ENCODE measurements around the gene MEG3. TPM values are rescaled to one million over a fixed set of nuclear protein-coding genes. Genes with fewer than 3 reads are reported as not detected.

MEG3 gene
- total and polyA plus RNA-seq, 9 of the 15 experiments (the other 6 are each of a cell fraction or from before 2014, with no cell fraction given): 0.10 to 5.3 (median 1.0) TPM; not detected in 1

DNA sequence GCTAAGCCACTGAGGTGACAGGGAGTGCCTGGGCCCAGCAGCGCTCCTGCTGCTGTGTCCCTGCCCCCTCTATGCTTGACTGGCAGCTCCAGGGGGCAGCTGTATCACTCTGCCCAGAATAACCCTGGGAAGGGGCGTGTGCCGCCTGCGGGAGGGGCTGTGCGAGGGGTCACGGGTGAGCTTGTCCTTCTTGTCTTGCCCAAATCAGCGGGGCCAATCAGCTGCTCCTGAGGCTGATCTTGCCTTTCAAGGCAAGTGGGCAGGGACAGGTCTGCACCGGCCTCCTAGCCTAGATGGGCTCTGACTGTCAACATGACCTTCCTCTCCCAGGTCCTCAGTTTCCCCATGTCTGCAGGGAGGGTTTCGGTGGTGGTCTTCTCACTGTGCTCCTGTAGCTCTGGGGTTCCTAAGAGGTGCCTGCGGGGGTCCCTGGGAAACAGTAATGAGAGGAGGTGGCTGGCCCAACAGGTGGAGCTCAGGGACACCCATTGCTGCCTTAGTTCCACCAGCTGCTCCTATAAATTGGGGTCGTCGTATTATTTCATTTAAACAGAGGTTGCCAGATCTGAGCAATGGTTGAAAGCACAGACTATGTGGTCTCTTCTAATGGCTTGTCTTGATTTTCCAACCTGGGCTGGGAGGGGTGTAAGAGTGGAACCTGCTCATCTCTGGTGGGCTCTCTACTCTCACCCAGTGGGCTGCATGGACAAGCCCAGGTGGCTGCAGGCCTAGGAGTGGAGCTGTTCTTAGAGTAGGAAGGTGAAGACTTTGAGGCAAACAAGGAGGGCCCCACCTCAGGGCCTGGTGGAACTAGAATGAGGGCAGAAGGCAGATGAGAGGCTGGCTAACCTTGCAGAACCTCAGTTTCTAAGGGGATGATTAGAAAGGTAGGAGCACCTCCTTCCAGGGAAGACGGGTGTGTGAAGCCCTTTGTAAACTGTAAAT is 65.9 kb downstream of the MEG3 start (continued):
- TF ChIP-seq, protein P1, sequence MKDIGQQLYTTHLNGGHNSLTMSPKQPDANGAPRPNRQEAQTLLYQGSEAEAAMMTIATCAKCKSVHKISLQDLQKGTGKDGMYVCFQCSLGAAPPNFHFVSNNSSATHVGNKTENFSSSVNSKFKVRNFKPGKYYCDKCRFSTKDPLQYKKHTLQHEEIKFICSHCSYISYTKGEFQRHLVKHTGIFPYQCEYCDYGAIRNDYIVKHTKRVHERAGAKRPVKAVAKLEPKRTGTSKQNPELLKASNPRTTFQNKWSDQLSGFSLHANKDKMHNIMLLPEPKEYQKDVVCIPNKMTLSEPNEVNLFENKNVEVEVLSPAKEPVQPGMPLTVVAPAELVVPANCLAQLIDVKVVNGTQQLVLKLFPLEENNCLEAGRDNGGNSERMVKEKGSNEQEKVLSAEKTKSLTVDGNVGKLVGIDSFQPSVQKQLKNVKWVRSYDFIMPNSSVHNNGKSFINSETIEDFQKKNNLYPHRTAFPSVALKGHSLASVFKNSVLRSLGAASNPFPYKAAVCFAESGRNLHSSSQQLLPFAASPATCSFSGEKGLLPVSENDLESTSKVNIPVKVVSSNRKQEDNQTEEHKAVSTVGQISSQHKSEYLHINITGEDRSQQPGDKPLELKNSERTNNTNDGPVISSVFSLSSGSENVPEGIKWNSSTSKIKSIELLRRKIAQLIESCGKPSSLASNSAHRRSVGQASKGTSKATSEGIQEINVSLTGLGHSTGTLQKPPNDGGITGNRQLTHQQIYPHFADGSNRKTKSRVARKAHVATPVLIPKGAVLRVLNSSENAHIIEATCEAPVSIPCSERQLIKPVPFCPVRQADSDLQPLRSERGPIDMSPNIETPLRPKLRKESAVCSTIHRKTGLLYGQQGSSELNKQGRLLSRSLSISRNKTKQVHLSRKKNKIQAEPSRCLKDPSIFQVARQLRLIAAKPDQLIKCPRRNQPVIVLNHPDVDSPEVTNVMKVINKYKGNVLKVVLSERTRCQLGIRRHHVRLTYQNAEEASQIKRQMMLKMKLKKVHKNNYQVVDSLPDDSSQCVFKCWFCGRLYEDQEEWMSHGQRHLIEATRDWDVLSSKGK (CRISPR knock-in tag; IDR thresholded peaks at IDR 0.05): no peak
- TF ChIP-seq, protein P2, sequence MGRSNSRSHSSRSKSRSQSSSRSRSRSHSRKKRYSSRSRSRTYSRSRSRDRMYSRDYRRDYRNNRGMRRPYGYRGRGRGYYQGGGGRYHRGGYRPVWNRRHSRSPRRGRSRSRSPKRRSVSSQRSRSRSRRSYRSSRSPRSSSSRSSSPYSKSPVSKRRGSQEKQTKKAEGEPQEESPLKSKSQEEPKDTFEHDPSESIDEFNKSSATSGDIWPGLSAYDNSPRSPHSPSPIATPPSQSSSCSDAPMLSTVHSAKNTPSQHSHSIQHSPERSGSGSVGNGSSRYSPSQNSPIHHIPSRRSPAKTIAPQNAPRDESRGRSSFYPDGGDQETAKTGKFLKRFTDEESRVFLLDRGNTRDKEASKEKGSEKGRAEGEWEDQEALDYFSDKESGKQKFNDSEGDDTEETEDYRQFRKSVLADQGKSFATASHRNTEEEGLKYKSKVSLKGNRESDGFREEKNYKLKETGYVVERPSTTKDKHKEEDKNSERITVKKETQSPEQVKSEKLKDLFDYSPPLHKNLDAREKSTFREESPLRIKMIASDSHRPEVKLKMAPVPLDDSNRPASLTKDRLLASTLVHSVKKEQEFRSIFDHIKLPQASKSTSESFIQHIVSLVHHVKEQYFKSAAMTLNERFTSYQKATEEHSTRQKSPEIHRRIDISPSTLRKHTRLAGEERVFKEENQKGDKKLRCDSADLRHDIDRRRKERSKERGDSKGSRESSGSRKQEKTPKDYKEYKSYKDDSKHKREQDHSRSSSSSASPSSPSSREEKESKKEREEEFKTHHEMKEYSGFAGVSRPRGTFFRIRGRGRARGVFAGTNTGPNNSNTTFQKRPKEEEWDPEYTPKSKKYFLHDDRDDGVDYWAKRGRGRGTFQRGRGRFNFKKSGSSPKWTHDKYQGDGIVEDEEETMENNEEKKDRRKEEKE (IDR thresholded peaks at IDR 0.05; ENCODE audit: borderline replicate concordance in 1 of 2, control insufficient read depth in 1 of 2, low read depth in 2 of 2, low read length in 1 of 2): no peak
- TF ChIP-seq MTF1 (CRISPR knock-in tag; IDR thresholded peaks at IDR 0.05; ENCODE audit: borderline replicate concordance) (no peak), ZNF23 (CRISPR knock-in tag; IDR thresholded peaks at IDR 0.05) (no peak)

All from K562 (cell line).